ENCODE data around the gene PSENEN.

DNA sequence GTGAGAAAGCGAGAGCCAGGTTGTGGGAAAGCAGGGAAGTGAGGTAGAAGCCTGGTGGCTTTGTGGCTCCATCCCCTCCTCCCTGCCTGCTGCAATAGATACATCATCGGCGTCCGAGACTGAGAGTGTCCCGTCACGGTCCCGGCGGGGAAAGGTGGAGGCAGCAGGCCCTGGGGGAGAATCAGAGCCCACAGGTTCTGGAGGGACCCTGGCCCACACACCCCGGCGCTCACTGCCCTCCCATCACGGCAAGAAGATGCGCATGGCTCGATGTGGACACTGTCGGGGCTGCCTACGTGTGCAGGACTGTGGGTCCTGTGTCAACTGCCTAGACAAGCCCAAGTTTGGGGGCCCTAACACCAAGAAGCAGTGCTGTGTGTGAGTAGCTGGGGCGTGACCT, 22.6 kb upstream of the PSENEN start:
- TF ChIP-seq POLR2AphosphoS5 (IDR thresholded peaks at IDR 0.05; ENCODE audit: low read depth), result no peak
- TF ChIP-seq, protein P1, sequence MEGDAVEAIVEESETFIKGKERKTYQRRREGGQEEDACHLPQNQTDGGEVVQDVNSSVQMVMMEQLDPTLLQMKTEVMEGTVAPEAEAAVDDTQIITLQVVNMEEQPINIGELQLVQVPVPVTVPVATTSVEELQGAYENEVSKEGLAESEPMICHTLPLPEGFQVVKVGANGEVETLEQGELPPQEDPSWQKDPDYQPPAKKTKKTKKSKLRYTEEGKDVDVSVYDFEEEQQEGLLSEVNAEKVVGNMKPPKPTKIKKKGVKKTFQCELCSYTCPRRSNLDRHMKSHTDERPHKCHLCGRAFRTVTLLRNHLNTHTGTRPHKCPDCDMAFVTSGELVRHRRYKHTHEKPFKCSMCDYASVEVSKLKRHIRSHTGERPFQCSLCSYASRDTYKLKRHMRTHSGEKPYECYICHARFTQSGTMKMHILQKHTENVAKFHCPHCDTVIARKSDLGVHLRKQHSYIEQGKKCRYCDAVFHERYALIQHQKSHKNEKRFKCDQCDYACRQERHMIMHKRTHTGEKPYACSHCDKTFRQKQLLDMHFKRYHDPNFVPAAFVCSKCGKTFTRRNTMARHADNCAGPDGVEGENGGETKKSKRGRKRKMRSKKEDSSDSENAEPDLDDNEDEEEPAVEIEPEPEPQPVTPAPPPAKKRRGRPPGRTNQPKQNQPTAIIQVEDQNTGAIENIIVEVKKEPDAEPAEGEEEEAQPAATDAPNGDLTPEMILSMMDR (conservative IDR thresholded peaks at IDR 0.05; ENCODE audit: low read depth in 2 of 2), result no peak

Measured in GM23338 (cell line).